Endodermal cell (in vitro differentiated cells): Measurements from ENCODE around the gene PIP5K1B. TPM values are rescaled to one million over a fixed set of nuclear protein-coding genes. Genes with fewer than 3 reads are reported as not detected.

Source experiments
- DNase-seq: peaks from one replicate; pipeline ENCODE4 v3.0.0-alpha.2; 2017
- H3K27ac ChIP-seq: 2 replicates; pipeline ENCODE4 v1.5.1; 2013; ENCODE audit warnings: mild to moderate bottlenecking, low read depth, low read length, moderate library complexity
- H3K27me3 ChIP-seq: 2 replicates; pipeline ENCODE4 v1.6.1; 2013; ENCODE audit warnings: mild to moderate bottlenecking, low read length, moderate library complexity; ENCODE audit not compliant: insufficient read depth, control insufficient read depth, poor library complexity, severe bottlenecking
- H3K36me3 ChIP-seq: 2 replicates; pipeline ENCODE4 v1.7.0; 2013; ENCODE audit warnings: mild to moderate bottlenecking, low read length, moderate library complexity; ENCODE audit not compliant: control insufficient read depth, insufficient read depth
- H3K4me1 ChIP-seq: one replicate; pipeline ENCODE4 v1.7.0; 2013; ENCODE audit warnings: low read length; ENCODE audit not compliant: control insufficient read depth, insufficient read depth
- H3K4me3 ChIP-seq: 2 replicates; pipeline ENCODE4 v1.5.1; 2013; ENCODE audit warnings: mild to moderate bottlenecking, low read length, moderate library complexity
- H3K9ac ChIP-seq: 2 replicates; pipeline ENCODE4 v1.6.1; 2013; ENCODE audit warnings: mild to moderate bottlenecking, low read length, moderate library complexity; ENCODE audit not compliant: poor library complexity, severe bottlenecking; ENCODE audit errors: extremely low read depth
- H3K9me3 ChIP-seq: 2 replicates; pipeline ENCODE4 v1.6.1; 2013; ENCODE audit warnings: mild to moderate bottlenecking, low read length, moderate library complexity; ENCODE audit not compliant: control insufficient read depth
- H3K27ac Mint-ChIP-seq: 2 replicates; pipeline ENCODE4 v1.8.0; 2020; ENCODE audit warnings: mixed read lengths
- H3K27me3 Mint-ChIP-seq: 2 replicates; pipeline ENCODE4 v1.8.0; 2021; ENCODE audit warnings: mild to moderate bottlenecking, mixed read lengths; ENCODE audit not compliant: insufficient read depth
- H3K36me3 Mint-ChIP-seq: 2 replicates; pipeline ENCODE4 v1.8.0; 2020; ENCODE audit warnings: low read depth, mixed read lengths
- H3K4me1 Mint-ChIP-seq: 2 replicates; pipeline ENCODE4 v1.8.0; 2020; ENCODE audit warnings: mixed read lengths
- H3K4me3 Mint-ChIP-seq: 2 replicates; pipeline ENCODE4 v1.8.0; 2020; ENCODE audit warnings: mild to moderate bottlenecking, moderate library complexity, mixed read lengths
- H3K9me3 Mint-ChIP-seq: 2 replicates; pipeline ENCODE4 v1.8.0; 2020; ENCODE audit warnings: mild to moderate bottlenecking, mixed read lengths
- WGBS, 2 experiments: methylation state at CpG; one replicate each; pipeline versions ENCODE4 v1.1.5 to v1.1.7; 2013; ENCODE audit warnings: missing lambda C conversion rate in 2 of 2, mixed read lengths in 1 of 2; ENCODE audit not compliant: insufficient coverage in 1 of 2, insufficient read length in 1 of 2; 5-methylcytosine and 5-hydroxymethylcytosine counted together
- total RNA-seq, 2 donors: library from RNA; stranded (reverse); fragmentation: NEBNext Ultra II Directional in 1 of 2; extraction: Animal tissue kit (Norgen Biotek cat#: 25700) in 1 of 2; gene quantifications; 2 replicates in 1 of 2; 3 replicates in 1 of 2; pipeline ENCODE4 v1.2.1, GENCODE V29; 2021
- TF ChIP-seq, protein P1 (sequence below): fragments of 200-600 bp; sonication (generic); conservative IDR thresholded peaks from 2 replicates; pipeline ENCODE4 v1.5.0; 2021; ENCODE audit warnings: antibody characterized with exemption, mild to moderate bottlenecking

PIP5K1B gene
- total RNA-seq, 2 donors from 2014 or later = 8.5 to 10.2 TPM

DNA sequence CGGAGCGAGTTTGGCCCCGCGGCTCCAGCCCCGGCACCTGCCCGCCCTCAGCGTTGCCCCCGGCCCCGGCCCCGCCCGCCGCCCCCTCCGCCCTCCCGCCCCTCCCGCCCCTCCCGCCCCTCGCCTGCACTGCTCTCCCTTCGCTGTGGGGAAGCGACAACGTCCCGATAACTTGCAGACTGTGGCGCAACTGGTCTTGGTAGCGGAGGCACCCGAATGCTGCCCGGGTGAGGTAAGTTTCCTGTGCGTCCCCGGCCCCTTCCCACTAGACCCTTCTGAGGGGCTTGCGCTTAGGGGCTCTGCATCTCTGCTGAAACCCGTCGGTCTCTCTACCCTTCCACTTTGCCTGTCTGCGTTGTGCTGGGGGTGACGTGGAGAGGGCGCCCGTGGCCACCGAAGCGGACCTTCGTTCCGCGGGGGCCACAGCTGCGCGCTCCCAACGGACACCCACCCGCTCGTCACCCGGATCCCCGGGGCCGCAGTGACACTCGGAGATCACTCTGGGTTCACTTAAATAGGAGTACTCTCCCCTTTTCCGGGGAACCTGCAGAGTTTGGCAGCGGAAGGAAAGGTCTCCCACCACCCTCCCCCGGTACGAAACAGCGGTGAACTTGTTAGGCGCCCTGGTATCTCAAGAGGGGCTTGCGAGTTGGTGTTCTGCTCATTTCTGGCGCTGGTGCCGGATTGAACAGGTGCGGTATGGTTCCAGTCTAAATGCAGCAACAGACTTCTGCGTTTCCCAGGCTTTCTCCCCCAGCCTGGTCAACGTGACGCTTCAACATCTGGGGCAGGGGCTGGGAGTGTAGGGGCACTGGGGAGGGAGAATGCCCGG lies 707 bp downstream of the PIP5K1B start:
- DNase-seq = peak; percentile 63
- Histone ChIP-seq H3K36me3 (peaks cover 6% of the 10 kb centered on the region), H3K27me3 (peaks cover 37% of the 10 kb centered on the region), H3K9me3 (no peaks in the 10 kb centered on the region), H3K4me1 (peaks cover 5% of the 10 kb centered on the region), H3K9ac (peak overlapping the region; percentile 66), H3K4me3 (peak overlapping the region; percentile 97), H3K27ac (no peak overlapping the region)
- Mint-ChIP-seq H3K36me3 (peaks cover 4% of the 10 kb centered on the region), H3K27ac (peak overlapping the region; percentile 53), H3K27me3 (peaks cover 67% of the 10 kb centered on the region), H3K9me3 (no peaks in the 10 kb centered on the region), H3K4me3 (peak overlapping the region; percentile 78), H3K4me1 (peaks cover 35% of the 10 kb centered on the region)
- 0 to 1% methylated on average over 18 to 62 of the region's 62 CpGs for WGBS, 2 experiments
- TF ChIP-seq, protein P1, sequence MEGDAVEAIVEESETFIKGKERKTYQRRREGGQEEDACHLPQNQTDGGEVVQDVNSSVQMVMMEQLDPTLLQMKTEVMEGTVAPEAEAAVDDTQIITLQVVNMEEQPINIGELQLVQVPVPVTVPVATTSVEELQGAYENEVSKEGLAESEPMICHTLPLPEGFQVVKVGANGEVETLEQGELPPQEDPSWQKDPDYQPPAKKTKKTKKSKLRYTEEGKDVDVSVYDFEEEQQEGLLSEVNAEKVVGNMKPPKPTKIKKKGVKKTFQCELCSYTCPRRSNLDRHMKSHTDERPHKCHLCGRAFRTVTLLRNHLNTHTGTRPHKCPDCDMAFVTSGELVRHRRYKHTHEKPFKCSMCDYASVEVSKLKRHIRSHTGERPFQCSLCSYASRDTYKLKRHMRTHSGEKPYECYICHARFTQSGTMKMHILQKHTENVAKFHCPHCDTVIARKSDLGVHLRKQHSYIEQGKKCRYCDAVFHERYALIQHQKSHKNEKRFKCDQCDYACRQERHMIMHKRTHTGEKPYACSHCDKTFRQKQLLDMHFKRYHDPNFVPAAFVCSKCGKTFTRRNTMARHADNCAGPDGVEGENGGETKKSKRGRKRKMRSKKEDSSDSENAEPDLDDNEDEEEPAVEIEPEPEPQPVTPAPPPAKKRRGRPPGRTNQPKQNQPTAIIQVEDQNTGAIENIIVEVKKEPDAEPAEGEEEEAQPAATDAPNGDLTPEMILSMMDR = no peak

DNA sequence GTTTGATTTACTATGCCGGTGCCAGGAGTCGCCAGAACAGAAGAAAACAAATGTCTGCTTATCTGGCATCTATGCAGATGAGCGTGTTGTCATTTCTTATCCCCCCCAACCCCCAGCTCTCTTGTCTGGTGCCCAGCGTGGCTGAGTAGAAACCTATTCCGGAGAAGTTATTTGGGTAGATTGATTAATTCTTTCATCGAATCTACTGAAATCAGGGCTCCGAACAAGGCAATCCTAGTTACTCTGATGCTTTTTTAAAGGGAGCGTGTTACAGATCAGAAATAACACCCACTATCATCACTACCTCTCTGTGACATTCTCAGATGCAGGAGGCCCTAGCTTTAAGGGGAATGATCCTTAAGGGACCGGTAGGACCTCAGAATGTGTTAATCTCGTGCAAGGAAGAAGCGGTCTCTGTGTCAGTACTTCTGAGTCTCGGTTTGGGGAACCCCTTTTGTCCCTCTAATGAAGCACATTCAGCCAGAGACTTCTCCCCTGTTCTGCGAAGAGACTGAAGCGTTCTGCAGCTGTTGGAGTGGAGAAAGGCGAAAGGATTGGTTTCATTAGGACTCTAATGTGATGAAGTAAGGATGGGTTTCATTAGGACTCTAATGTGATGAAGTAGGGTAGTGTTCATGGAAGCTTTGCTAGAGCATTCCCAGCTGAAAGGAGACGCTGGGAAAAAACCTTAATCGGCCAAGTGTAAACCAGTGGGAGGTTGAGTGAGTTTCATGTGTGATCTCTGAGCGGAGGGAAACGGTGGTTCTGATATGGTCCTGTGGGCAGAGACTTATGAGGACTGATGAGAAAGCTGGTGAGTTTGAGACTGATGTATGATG lies 1.5 kb downstream of the PIP5K1B start:
- 28 to 32% methylated on average over 11 to 19 of the region's 19 CpGs for WGBS, 2 experiments
- Mint-ChIP-seq H3K27ac (no peak overlapping the region), H3K4me1 (peaks cover 37% of the 10 kb centered on the region), H3K4me3 (peak overlapping the region; percentile 78), H3K9me3 (no peaks in the 10 kb centered on the region), H3K27me3 (peaks cover 58% of the 10 kb centered on the region), H3K36me3 (peaks cover 4% of the 10 kb centered on the region)
- peak overlapping the region; percentile 66 for H3K9ac ChIP-seq
- H3K4me1 ChIP-seq = peaks cover 5% of the 10 kb centered on the region
- peaks cover 29% of the 10 kb centered on the region for H3K27me3 ChIP-seq
- H3K4me3 ChIP-seq = peak overlapping the region; percentile 97
- DNase-seq = no peak
- no peaks in the 10 kb centered on the region for H3K9me3 ChIP-seq
- no peak overlapping the region for H3K27ac ChIP-seq
- peaks cover 6% of the 10 kb centered on the region for H3K36me3 ChIP-seq
- TF ChIP-seq, protein P1 = no peak

DNA sequence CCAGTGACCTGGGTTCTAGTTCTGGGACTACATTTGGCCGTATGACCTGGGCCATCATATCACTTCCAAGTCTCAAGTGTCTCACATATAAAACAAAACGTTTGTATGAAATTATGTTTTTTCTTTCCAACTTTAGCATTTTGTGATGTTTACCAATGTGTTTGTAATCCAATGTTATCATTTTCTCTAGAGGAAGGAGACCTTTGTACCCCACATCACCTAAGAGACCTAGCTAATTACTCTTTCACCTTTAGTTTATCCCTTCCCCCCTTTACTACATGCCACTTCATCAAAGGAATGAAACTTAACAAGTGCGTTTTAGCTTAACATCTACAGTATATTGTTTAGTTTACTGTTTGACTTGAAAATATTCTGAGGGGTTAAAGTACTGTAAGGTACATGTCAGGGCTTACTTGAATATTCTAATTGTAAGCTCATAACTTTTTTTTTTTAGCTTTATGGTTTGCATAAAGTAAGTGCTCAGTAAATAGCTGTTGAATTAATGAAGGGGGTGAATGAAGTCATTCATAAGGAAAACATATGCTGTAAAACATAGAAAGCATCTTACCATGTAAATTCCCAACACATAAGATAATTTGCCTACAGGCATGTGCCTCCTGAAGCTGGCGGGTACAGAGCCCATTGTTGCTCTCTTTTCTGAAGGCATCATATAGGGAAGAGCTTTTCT lies 2.9 kb downstream of the PIP5K1B start:
- no peak for DNase-seq
- H3K36me3 ChIP-seq = peaks cover 16% of the 10 kb centered on the region
- H3K27me3 Mint-ChIP-seq = peaks cover 49% of the 10 kb centered on the region
- H3K9me3 ChIP-seq = no peaks in the 10 kb centered on the region
- H3K27ac Mint-ChIP-seq = no peak overlapping the region
- TF ChIP-seq, protein P1 = no peak
- H3K9me3 Mint-ChIP-seq = no peaks in the 10 kb centered on the region
- H3K4me1 Mint-ChIP-seq = peaks cover 37% of the 10 kb centered on the region
- H3K4me1 ChIP-seq = peaks cover 5% of the 10 kb centered on the region
- 90 to 92% methylated on average over 3 to 4 of the region's 4 CpGs for WGBS, 2 experiments
- H3K4me3 Mint-ChIP-seq = no peak overlapping the region
- peak overlapping the region; percentile 97 for H3K4me3 ChIP-seq
- no peak overlapping the region for H3K9ac ChIP-seq
- H3K36me3 Mint-ChIP-seq = peaks cover 4% of the 10 kb centered on the region
- H3K27me3 ChIP-seq = peaks cover 15% of the 10 kb centered on the region
- H3K27ac ChIP-seq = no peak overlapping the region
